Neural cell (in vitro differentiated cells): Measurements from ENCODE around the gene TAS2R50. TPM values are rescaled to one million over a fixed set of nuclear protein-coding genes. Genes with fewer than 3 reads are reported as not detected.

ENCODE experiments used
- H2AFZ ChIP-seq: fragments of 200-600, 300-800 bp; sonication (generic), shearing (Covaris generic); 2 replicates; pipeline ENCODE4 v1.6.0; 2014; ENCODE audit warnings: low read depth, mild to moderate bottlenecking, antibody characterized with exemption, low read length, moderate library complexity
- H3F3A ChIP-seq: fragments of 200-600 bp; shearing (Covaris generic); 2 replicates; pipeline ENCODE4 v1.6.1; 2016; ENCODE audit warnings: mild to moderate bottlenecking, moderate library complexity, mixed read lengths, antibody characterized with exemption, low read length; ENCODE audit not compliant: insufficient read depth, poor library complexity, severe bottlenecking
- H3K27ac ChIP-seq: fragments of 200-600, 300-800 bp; sonication (generic), shearing (Covaris generic); 2 replicates; pipeline ENCODE4 v1.5.1; 2014; ENCODE audit warnings: mild to moderate bottlenecking, low read length, moderate library complexity
- H3K27me3 ChIP-seq: fragments of 300-800, 200-600 bp; sonication (generic), shearing (Covaris generic); 2 replicates; pipeline ENCODE4 v1.6.0; 2014; ENCODE audit warnings: mild to moderate bottlenecking, low read depth, low read length, moderate library complexity; ENCODE audit not compliant: insufficient read depth
- H3K36me3 ChIP-seq: fragments of 300-800, 200-600 bp; sonication (generic), shearing (Covaris generic); 2 replicates; pipeline ENCODE4 v1.5.1; 2014; ENCODE audit warnings: mild to moderate bottlenecking, antibody characterized with exemption, low read length, moderate library complexity; ENCODE audit not compliant: insufficient read depth
- H3K4me2 ChIP-seq: fragments of 300-800, 200-600 bp; sonication (generic), shearing (Covaris generic); 2 replicates; pipeline ENCODE4 v1.6.0; 2014; ENCODE audit warnings: mild to moderate bottlenecking, low read length
- H3K4me3 ChIP-seq: fragments of 300-800, 200-600 bp; sonication (generic), shearing (Covaris generic); 2 replicates; pipeline ENCODE4 v1.5.1; 2014; ENCODE audit warnings: mild to moderate bottlenecking, low read length, moderate library complexity
- H3K79me2 ChIP-seq: fragments of 200-600 bp; shearing (Covaris generic); replicated peaks from 2 replicates; pipeline ENCODE4 v1.6.0; 2014; ENCODE audit warnings: mild to moderate bottlenecking, low read length, moderate library complexity; ENCODE audit not compliant: insufficient read depth
- H3K9ac ChIP-seq: fragments of 300-800, 200-600 bp; sonication (generic), shearing (Covaris generic); 2 replicates; pipeline ENCODE4 v1.6.1; 2016; ENCODE audit warnings: mild to moderate bottlenecking, low read length, mixed read lengths
- H3K9me2 ChIP-seq: fragments of 200-600 bp; shearing (Covaris generic); 2 replicates; pipeline ENCODE4 v1.6.1; 2016; ENCODE audit warnings: mild to moderate bottlenecking, low read length, mixed read lengths; ENCODE audit not compliant: insufficient read depth
- H3K9me3 ChIP-seq: fragments of 200-600, 300-800 bp; sonication (generic), shearing (Covaris generic); 2 replicates; pipeline ENCODE4 v1.6.1; 2016; ENCODE audit warnings: mild to moderate bottlenecking, mixed run types, low read length, moderate library complexity, mixed read lengths
- H4K20me1 ChIP-seq: fragments of 200-600 bp; shearing (Covaris generic); 2 replicates; pipeline ENCODE4 v1.6.1; 2016; ENCODE audit warnings: mild to moderate bottlenecking, mixed run types; ENCODE audit not compliant: insufficient read depth
- CTCF ChIP-seq: fragments of 450-650 bp; IDR thresholded peaks from 2 replicates; pipeline ENCODE4 v1.5.1; 2014; ENCODE audit warnings: antibody characterized with exemption, mild to moderate bottlenecking, moderate library complexity; ENCODE audit not compliant: poor library complexity, severe bottlenecking
- EP300 ChIP-seq: fragments of 450-650 bp; conservative IDR thresholded peaks from 2 replicates; pipeline ENCODE4 v1.6.1; 2014; ENCODE audit warnings: antibody characterized with exemption, mild to moderate bottlenecking, moderate library complexity; ENCODE audit not compliant: poor library complexity, severe bottlenecking
- EZH2 ChIP-seq: fragments of 200-600, 300-800 bp; shearing (Covaris generic), sonication (generic); IDR thresholded peaks from 2 replicates; pipeline ENCODE4 v1.6.1; 2014; ENCODE audit warnings: antibody characterized with exemption, low read length, borderline replicate concordance, mild to moderate bottlenecking; ENCODE audit not compliant: insufficient read depth, poor library complexity, severe bottlenecking
- MXI1 ChIP-seq: fragments of 450-650 bp; conservative IDR thresholded peaks from 2 replicates; pipeline ENCODE4 v1.6.1; 2014; ENCODE audit warnings: antibody characterized with exemption, mild to moderate bottlenecking; ENCODE audit not compliant: poor library complexity, severe bottlenecking
- POLR2AphosphoS5 ChIP-seq: IDR thresholded peaks from 2 replicates; pipeline ENCODE4 v1.6.1; 2012
- RAD21 ChIP-seq: fragments of 450-650 bp; conservative IDR thresholded peaks from 2 replicates; pipeline ENCODE4 v1.6.1; 2014; ENCODE audit warnings: antibody characterized with exemption, mild to moderate bottlenecking, moderate library complexity
- SMC3 ChIP-seq: fragments of 450-650 bp; conservative IDR thresholded peaks from 2 replicates; pipeline ENCODE4 v1.6.1; 2014; ENCODE audit warnings: antibody characterized with exemption, mild to moderate bottlenecking, moderate library complexity; ENCODE audit not compliant: poor library complexity
- TAF1 ChIP-seq: IDR thresholded peaks from 2 replicates; pipeline ENCODE4 v1.6.1; 2012; ENCODE audit warnings: low read depth
- polyA plus RNA-seq: library from polyadenylated mRNA; depleted of rRNA; stranded (reverse); fragments of >200 nt; gene quantifications from 2 replicates; pipeline ENCODE4 v1.2.3, GENCODE V29; 2014
- TF ChIP-seq, protein P1 (sequence below): IDR thresholded peaks from 2 replicates; pipeline ENCODE4 v1.6.1; 2012; ENCODE audit warnings: borderline replicate concordance

TAS2R50 gene
- polyA plus RNA-seq, 1 donor from 2014 or later: not detected

GRCh38 chr12:10982244-10982643 is 4.5 kb downstream of the TAS2R50 start:
- Histone ChIP-seq H2AFZ (no peak overlapping the region), H3K79me2 (peaks cover 8% of the 10 kb centered on the region), H3K27me3 (no peaks in the 10 kb centered on the region), H3K9me2 (no peaks in the 10 kb centered on the region), H3K4me3 (no peak overlapping the region), H3F3A (no peaks in the 10 kb centered on the region), H3K9ac (no peak overlapping the region), H3K27ac (no peak overlapping the region), H3K36me3 (no peaks in the 10 kb centered on the region), H3K9me3 (no peaks in the 10 kb centered on the region), H4K20me1 (no peaks in the 10 kb centered on the region), H3K4me2 (no peak overlapping the region)
- TF ChIP-seq POLR2AphosphoS5 (no peak), SMC3 (no peak), MXI1 (no peak)

- Histone ChIP-seq H3K9me2 (no peaks in the 10 kb centered on the region), H3K9me3 (no peaks in the 10 kb centered on the region), H3K27me3 (no peaks in the 10 kb centered on the region), H3K36me3 (no peaks in the 10 kb centered on the region), H4K20me1 (no peaks in the 10 kb centered on the region), H3K27ac (no peak overlapping the region), H3F3A (no peaks in the 10 kb centered on the region), H3K79me2 (peaks cover 8% of the 10 kb centered on the region), H3K9ac (no peak overlapping the region), H2AFZ (no peak overlapping the region), H3K4me3 (no peak overlapping the region), H3K4me2 (no peak overlapping the region)
- TF ChIP-seq TAF1 (no peak), RAD21 (no peak), EP300 (no peak), MXI1 (no peak), POLR2AphosphoS5 (no peak), SMC3 (no peak), CTCF (no peak), EZH2 (no peak)
- TF ChIP-seq, protein P1, sequence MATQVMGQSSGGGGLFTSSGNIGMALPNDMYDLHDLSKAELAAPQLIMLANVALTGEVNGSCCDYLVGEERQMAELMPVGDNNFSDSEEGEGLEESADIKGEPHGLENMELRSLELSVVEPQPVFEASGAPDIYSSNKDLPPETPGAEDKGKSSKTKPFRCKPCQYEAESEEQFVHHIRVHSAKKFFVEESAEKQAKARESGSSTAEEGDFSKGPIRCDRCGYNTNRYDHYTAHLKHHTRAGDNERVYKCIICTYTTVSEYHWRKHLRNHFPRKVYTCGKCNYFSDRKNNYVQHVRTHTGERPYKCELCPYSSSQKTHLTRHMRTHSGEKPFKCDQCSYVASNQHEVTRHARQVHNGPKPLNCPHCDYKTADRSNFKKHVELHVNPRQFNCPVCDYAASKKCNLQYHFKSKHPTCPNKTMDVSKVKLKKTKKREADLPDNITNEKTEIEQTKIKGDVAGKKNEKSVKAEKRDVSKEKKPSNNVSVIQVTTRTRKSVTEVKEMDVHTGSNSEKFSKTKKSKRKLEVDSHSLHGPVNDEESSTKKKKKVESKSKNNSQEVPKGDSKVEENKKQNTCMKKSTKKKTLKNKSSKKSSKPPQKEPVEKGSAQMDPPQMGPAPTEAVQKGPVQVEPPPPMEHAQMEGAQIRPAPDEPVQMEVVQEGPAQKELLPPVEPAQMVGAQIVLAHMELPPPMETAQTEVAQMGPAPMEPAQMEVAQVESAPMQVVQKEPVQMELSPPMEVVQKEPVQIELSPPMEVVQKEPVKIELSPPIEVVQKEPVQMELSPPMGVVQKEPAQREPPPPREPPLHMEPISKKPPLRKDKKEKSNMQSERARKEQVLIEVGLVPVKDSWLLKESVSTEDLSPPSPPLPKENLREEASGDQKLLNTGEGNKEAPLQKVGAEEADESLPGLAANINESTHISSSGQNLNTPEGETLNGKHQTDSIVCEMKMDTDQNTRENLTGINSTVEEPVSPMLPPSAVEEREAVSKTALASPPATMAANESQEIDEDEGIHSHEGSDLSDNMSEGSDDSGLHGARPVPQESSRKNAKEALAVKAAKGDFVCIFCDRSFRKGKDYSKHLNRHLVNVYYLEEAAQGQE: no peak
Measured at GRCh38 chr12:10974965-10975364, 11.7 kb downstream of the TAS2R50 start.
